Activated CD4-positive, alpha-beta T cell treated with anti-CD3 and anti-CD28 coated beads for 36 hours (primary cell): Measurements from ENCODE around the gene RPUSD1. TPM values are rescaled to one million over a fixed set of nuclear protein-coding genes. Genes with fewer than 3 reads are reported as not detected.
"Not testable (repeated sequence)": the region's sequence is repeated elsewhere in the genome, so short reads cannot be mapped to it uniquely, and the experiment has no call there.

Source experiments
- ATAC-seq: fragments of 200-7000 bp; cut with Tn5 transposase; one replicate; pipeline ENCODE4 v1.10.0; 2021; ENCODE audit warnings: mild to moderate bottlenecking, moderate library complexity
- CTCF ChIA-PET: fragments of 350-600 bp; sonication (Branson Sonifier 250); formaldehyde crosslinking; loops from one replicate; lab custom pipeline; 2021; ENCODE audit warnings: antibody characterized with exemption; lab: Charles Lee
- POLR2A ChIA-PET: fragments of 350-600 bp; sonication (Branson Sonifier 250); formaldehyde crosslinking; loops from one replicate; lab custom pipeline; 2021; ENCODE audit warnings: antibody characterized with exemption, inconsistent platforms; lab: Charles Lee
- DNase-seq: peaks from one replicate; pipeline ENCODE4 v3.0.0-alpha.2; 2020
- H3K27ac Mint-ChIP-seq: one replicate; pipeline ENCODE4 v1.8.0; 2021; ENCODE audit warnings: mixed read lengths
- H3K27me3 Mint-ChIP-seq: one replicate; pipeline ENCODE4 v1.8.0; 2021; ENCODE audit warnings: mixed read lengths
- H3K36me3 Mint-ChIP-seq: one replicate; pipeline ENCODE4 v1.8.0; 2021; ENCODE audit warnings: low read depth, mixed read lengths
- H3K4me1 Mint-ChIP-seq: one replicate; pipeline ENCODE4 v1.8.0; 2021; ENCODE audit warnings: mixed read lengths
- H3K4me3 Mint-ChIP-seq: one replicate; pipeline ENCODE4 v1.8.0; 2021; ENCODE audit warnings: mild to moderate bottlenecking, moderate library complexity, mixed read lengths
- H3K9me3 Mint-ChIP-seq: one replicate; pipeline ENCODE4 v1.8.0; 2021; ENCODE audit warnings: low read depth, mixed read lengths
- intact Hi-C, 2 experiments: fragments of 100-400 bp; cut with DNase I in 1 of 2; cut with micrococcal nuclease in 1 of 2; formaldehyde crosslinking; loops; one replicate each; pipeline versions ENCODE4 v1.14.2 to v1.15.1; 2022 to 2024; cut with DNase I, micrococcal nuclease
- total RNA-seq, 2 experiments: library from RNA; stranded (reverse); gene quantifications; one replicate each; pipeline ENCODE4 v1.2.3, GENCODE V29; 2021

The RPUSD1 gene
- total RNA-seq, 2 experiments from 2014 or later = 16.3 to 17.5 TPM

- Mint-ChIP-seq H3K27ac (no peak overlapping the region), H3K4me1 (peaks cover 6% of the 10 kb centered on the region), H3K36me3 (peaks cover 4% of the 10 kb centered on the region), H3K9me3 (no peaks in the 10 kb centered on the region), H3K4me3 (no peak overlapping the region), H3K27me3 (peaks cover 2% of the 10 kb centered on the region)
- ATAC-seq = no peak
- intact Hi-C loops = no loop called here
- ChIA-PET CTCF (interaction anchor here (0.6 to 1.4 kb wide), 4 partner anchors 16 to 69 kb away, joined by 3 to 4 read pairs (median 4); no protein-coding TSS in a partner anchor), POLR2A (interaction anchor here (0.6 kb wide), 1 partner anchor 130 kb away, joined by 3 read pairs; no protein-coding TSS in a partner anchor)
- no peak for DNase-seq
These were observed 6.7 kb downstream of the RPUSD1 start for GRCh38 chr16:781346-782010.

GRCh38 chr16:780296-780695 lies 7.9 kb downstream of the RPUSD1 start:
- H3K27ac Mint-ChIP-seq = no peak overlapping the region
- ATAC-seq (no peak), DNase-seq (no peak)
- no peaks in the 10 kb centered on the region for H3K9me3 Mint-ChIP-seq
- H3K4me1 Mint-ChIP-seq = peaks cover 4% of the 10 kb centered on the region
- no peak overlapping the region for H3K4me3 Mint-ChIP-seq
- H3K36me3 Mint-ChIP-seq = peaks cover 4% of the 10 kb centered on the region
- intact Hi-C loops = no loop called here
- H3K27me3 Mint-ChIP-seq = peaks cover 2% of the 10 kb centered on the region
- CTCF ChIA-PET = interaction anchor here (0.6 to 1.4 kb wide), 2 partner anchors 68 to 160 kb away, joined by 3 to 4 read pairs; no protein-coding TSS in a partner anchor
- POLR2A ChIA-PET = no interaction called here

DNA sequence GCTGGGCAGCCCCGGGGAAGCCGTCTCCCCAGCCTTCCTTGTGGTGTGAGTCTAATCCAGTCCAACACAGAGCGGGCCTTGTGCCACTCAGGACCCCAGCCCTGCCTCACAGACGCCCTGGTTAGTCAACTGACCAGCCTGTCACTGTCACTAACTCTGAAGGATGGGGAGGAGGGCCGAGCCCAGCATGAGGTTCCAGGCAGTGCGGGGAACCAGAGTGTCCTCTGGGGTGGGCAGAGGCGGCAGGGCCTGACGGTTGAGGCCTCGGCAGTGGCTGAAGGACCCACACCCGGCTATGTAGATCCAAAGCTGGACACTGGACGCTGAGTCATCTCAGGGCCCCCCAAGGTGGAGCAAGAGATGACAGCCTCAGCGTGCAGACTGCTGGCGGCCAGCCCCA lies 8.6 kb downstream of the RPUSD1 start:
- intact Hi-C loops = no loop called here

DNA sequence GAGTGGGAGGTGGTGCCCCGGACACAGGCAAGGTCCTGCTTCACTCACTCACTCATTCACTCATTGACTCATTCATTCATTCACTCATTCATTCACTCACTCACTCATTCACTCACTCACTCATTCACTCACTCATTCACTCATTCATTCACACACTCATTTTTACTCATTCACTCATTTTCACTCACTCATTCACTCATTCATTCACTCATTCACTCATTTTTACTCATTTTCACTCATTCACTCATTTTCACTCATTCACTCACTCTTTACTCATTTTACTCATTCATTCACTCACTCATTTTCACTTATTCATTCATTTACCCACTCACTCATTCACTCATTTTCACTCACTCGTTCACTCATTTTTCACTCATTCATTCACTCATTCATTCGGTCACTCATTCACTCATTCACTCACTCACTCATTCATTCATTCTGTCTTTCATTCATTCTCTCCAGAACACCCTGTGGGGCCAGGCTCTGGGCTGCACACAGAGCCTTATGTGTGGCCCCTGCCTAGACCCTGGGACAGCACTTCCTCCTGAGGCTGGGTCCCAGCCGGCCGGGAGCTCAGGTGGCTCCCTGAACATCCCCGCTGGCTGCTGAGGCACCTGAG lies 9.2 kb downstream of the RPUSD1 start:
- intact Hi-C loops = no loop called here
- CTCF ChIA-PET = interaction anchor here (0.6 kb wide), 1 partner anchor 67 kb away, joined by 3 read pairs; no protein-coding TSS in a partner anchor
- no peak for DNase-seq
- POLR2A ChIA-PET = no interaction called here
- H3K4me3 Mint-ChIP-seq = no peak overlapping the region
- H3K9me3 Mint-ChIP-seq = no peaks in the 10 kb centered on the region
- H3K27ac Mint-ChIP-seq = no peak overlapping the region
- no peaks in the 10 kb centered on the region for H3K4me1 Mint-ChIP-seq
- no peak for ATAC-seq
- H3K36me3 Mint-ChIP-seq = no peaks in the 10 kb centered on the region
- H3K27me3 Mint-ChIP-seq = peaks cover 2% of the 10 kb centered on the region

More for the DNA sequence above, 8.6 kb downstream of the RPUSD1 start:
- CTCF ChIA-PET = no interaction called here
- POLR2A ChIA-PET = no interaction called here
- H3K27me3 Mint-ChIP-seq = peaks cover 2% of the 10 kb centered on the region
- no peak overlapping the region for H3K4me3 Mint-ChIP-seq
- H3K27ac Mint-ChIP-seq = no peak overlapping the region
- no peaks in the 10 kb centered on the region for H3K36me3 Mint-ChIP-seq
- H3K9me3 Mint-ChIP-seq = no peaks in the 10 kb centered on the region
- DNase-seq = no peak
- ATAC-seq = no peak
- no peaks in the 10 kb centered on the region for H3K4me1 Mint-ChIP-seq

DNA sequence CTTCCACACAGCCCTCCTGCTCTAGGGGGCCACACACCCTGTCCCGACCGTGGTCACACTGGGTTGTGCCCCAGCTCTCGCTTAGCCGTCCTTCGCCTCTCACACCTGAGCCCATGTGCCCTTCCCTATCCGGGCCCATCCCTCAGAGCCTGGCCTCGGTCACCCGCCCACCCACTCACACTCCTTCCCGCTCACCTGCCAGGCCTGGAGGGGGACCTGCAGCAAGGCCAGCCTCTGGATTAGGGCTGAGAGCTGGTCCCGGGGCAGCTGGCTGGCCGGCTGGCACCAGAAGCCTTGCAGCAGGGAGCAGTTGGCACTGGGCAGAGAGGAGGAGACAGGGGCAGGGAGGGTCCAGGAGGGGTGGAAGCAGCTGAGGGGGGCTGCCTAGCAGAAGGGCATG lies 9.7 kb downstream of the RPUSD1 start:
- H3K27ac Mint-ChIP-seq = no peak overlapping the region

DNA sequence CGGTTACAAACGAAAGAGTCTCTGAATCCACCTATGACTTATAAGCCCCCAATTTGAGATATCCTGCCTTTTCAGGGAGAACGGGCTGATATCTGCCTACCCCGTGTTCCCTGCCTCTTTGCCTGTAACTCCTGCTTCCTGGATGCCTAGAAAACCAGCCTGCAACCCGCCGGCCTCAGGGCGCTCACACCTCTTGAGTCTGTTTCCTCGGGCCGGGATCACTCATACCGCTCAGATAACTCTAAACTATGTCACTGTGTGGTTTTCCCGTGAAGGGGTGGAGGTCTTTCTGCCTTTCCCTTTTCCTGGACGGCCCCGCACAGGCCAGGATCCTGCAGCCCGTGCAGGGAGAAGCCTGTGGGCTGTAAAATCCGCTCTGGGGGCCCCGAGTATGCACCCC lies 10.4 kb downstream of the RPUSD1 start:
- peaks cover 2% of the 10 kb centered on the region for H3K27me3 Mint-ChIP-seq
- CTCF ChIA-PET = no interaction called here
- POLR2A ChIA-PET = no interaction called here
- H3K4me1 Mint-ChIP-seq = no peaks in the 10 kb centered on the region
- no peak for ATAC-seq
- H3K27ac Mint-ChIP-seq = no peak overlapping the region
- H3K4me3 Mint-ChIP-seq = no peak overlapping the region
- intact Hi-C loops = no loop called here
- DNase-seq = no peak
- H3K36me3 Mint-ChIP-seq = no peaks in the 10 kb centered on the region
- no peaks in the 10 kb centered on the region for H3K9me3 Mint-ChIP-seq

More for the DNA sequence above, 9.7 kb downstream of the RPUSD1 start:
- ATAC-seq (no peak), DNase-seq (no peak)
- Mint-ChIP-seq H3K36me3 (no peaks in the 10 kb centered on the region), H3K4me1 (no peaks in the 10 kb centered on the region), H3K9me3 (no peaks in the 10 kb centered on the region), H3K4me3 (no peak overlapping the region), H3K27me3 (peaks cover 2% of the 10 kb centered on the region)
- intact Hi-C loops = no loop called here
- POLR2A ChIA-PET = no interaction called here
- CTCF ChIA-PET = interaction anchor here (0.6 kb wide), 1 partner anchor 66 kb away, joined by 3 read pairs; no protein-coding TSS in a partner anchor

GRCh38 chr16:776824-777223 lies 11.4 kb downstream of the RPUSD1 start:
- H3K4me3 Mint-ChIP-seq = no peak overlapping the region
- H3K36me3 Mint-ChIP-seq = no peaks in the 10 kb centered on the region
- DNase-seq = no peak
- no peak for ATAC-seq
- no peaks in the 10 kb centered on the region for H3K9me3 Mint-ChIP-seq
- H3K27me3 Mint-ChIP-seq = peaks cover 2% of the 10 kb centered on the region
- no peak overlapping the region for H3K27ac Mint-ChIP-seq
- H3K4me1 Mint-ChIP-seq = no peaks in the 10 kb centered on the region
- intact Hi-C loops = no loop called here
- ChIA-PET CTCF (interaction anchor here (0.6 kb wide), 1 partner anchor 485 kb away, joined by 3 read pairs; no protein-coding TSS in a partner anchor), POLR2A (no interaction called here)

DNA sequence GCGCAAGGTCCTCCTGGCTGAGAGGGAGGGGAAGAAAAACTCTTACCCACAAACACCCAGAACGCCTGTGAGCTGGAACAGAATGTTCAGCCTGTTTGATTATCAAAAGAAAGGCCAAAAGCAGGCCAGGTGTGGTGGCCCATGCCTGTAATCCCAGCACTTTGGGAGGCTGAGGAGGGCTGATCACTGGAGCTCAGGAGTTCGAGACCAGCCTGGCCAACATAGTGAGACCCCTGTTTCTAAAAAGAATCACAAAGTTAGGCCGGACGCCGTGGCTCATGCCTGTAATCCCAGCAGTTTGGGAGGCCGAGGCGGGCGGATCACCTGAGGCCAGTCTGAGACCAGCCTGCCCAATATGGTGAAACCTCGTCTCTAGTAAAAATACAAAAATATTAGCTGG lies 11.9 kb downstream of the RPUSD1 start:
- H3K4me3 Mint-ChIP-seq, POLR2A ChIA-PET, DNase-seq, H3K27me3 Mint-ChIP-seq, H3K9me3 Mint-ChIP-seq, intact Hi-C loops, ATAC-seq, H3K36me3 Mint-ChIP-seq, H3K27ac Mint-ChIP-seq, H3K4me1 Mint-ChIP-seq: not testable (repeated sequence)
- CTCF ChIA-PET = interaction anchor here (0.6 kb wide), 1 partner anchor 68 kb away, joined by 3 read pairs; no protein-coding TSS in a partner anchor

GRCh38 chr16:775236-775796 lies 12.9 kb downstream of the RPUSD1 start:
- no peak for DNase-seq
- intact Hi-C loops = no loop called here
- no peak overlapping the region for H3K27ac Mint-ChIP-seq
- H3K9me3 Mint-ChIP-seq = no peaks in the 10 kb centered on the region
- H3K4me1 Mint-ChIP-seq = no peaks in the 10 kb centered on the region
- H3K4me3 Mint-ChIP-seq = no peak overlapping the region
- ChIA-PET POLR2A (no interaction called here), CTCF (no interaction called here)
- peaks cover 2% of the 10 kb centered on the region for H3K27me3 Mint-ChIP-seq
- no peaks in the 10 kb centered on the region for H3K36me3 Mint-ChIP-seq
- no peak for ATAC-seq

GRCh38 chr16:774086-775001 lies 13.8 kb downstream of the RPUSD1 start:
- H3K36me3 Mint-ChIP-seq = no peaks in the 10 kb centered on the region
- DNase-seq = no peak
- no peaks in the 10 kb centered on the region for H3K4me1 Mint-ChIP-seq
- no peak for ATAC-seq
- ChIA-PET POLR2A (no interaction called here), CTCF (no interaction called here)
- H3K27me3 Mint-ChIP-seq = peaks cover 2% of the 10 kb centered on the region
- no peak overlapping the region for H3K4me3 Mint-ChIP-seq
- intact Hi-C loops = no loop called here
- H3K9me3 Mint-ChIP-seq = no peaks in the 10 kb centered on the region
- no peak overlapping the region for H3K27ac Mint-ChIP-seq

DNA sequence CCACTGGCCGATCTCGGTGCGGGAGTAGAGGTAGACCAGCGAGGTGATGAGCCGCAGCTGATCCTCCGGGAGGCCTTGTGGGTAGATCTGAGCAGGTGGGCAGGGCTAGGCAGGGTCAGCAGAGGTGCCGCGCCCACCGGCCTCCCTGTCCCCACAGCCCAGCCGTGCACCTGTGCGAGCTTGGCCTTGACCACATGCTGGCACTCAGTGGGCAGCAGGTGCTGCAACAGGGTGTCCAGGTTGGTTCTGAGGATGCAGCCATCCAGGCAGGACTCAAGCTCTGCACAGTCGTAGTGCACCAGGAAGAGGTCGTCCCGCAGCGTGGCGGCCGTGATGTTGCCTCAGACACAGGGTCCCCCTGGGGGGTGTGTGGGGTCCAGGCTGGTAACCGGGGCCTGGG lies 15.2 kb downstream of the RPUSD1 start:
- POLR2A ChIA-PET = no interaction called here
- no peak overlapping the region for H3K27ac Mint-ChIP-seq
- no peaks in the 10 kb centered on the region for H3K9me3 Mint-ChIP-seq
- CTCF ChIA-PET = interaction anchor here (0.7 kb wide), 1 partner anchor 378 kb away, joined by 3 read pairs; no protein-coding TSS in a partner anchor
- no peak for ATAC-seq
- no peak for DNase-seq
- intact Hi-C loops = no loop called here
- no peaks in the 10 kb centered on the region for H3K4me1 Mint-ChIP-seq
- no peaks in the 10 kb centered on the region for H3K36me3 Mint-ChIP-seq
- peaks cover 2% of the 10 kb centered on the region for H3K27me3 Mint-ChIP-seq
- H3K4me3 Mint-ChIP-seq = no peak overlapping the region
